Panc1 (cell line): Measurements from ENCODE around the gene FGF14. TPM values are rescaled to one million over a fixed set of nuclear protein-coding genes. Genes with fewer than 3 reads are reported as not detected.

ENCODE experiments used
- ATAC-seq: fragments of 200-7000 bp; cut with Tn5 transposase; 2 replicates; pipeline ENCODE4 v1.9.1; 2020; ENCODE audit warnings: mild to moderate bottlenecking, moderate library complexity
- BruUV-seq: library from RNA; stranded (reverse); fragments of 400-500 nt; replicated peaks from 2 replicates; lab custom pipeline; 2021; lab: Mats Ljungman, UMichigan
- CTCF ChIA-PET: fragments of 300-600 bp; sonication (Branson Sonifier 250); formaldehyde crosslinking; loops from one replicate; lab custom pipeline; 2022; ENCODE audit warnings: antibody characterized with exemption; lab: Charles Lee
- POLR2A ChIA-PET: fragments of 300-600 bp; sonication (Branson Sonifier 250); formaldehyde crosslinking; loops from one replicate; lab custom pipeline; 2022; ENCODE audit warnings: antibody characterized with exemption; lab: Charles Lee
- DNase-seq: peaks from one replicate; pipeline ENCODE4 v3.0.0-alpha.2; 2010; ENCODE audit warnings: low read depth, low spot score
- H3K27ac ChIP-seq: 2 replicates; pipeline ENCODE4 v1.5.1; 2011; ENCODE audit warnings: mild to moderate bottlenecking, low read length, inconsistent platforms
- H3K27me3 ChIP-seq: fragments of 200-500 bp; sonication (Bioruptor generic); 2 replicates; pipeline ENCODE4 v1.6.0; 2014; ENCODE audit warnings: low read length, inconsistent platforms; ENCODE audit not compliant: control insufficient read depth, insufficient read depth
- H3K36me3 ChIP-seq: fragments of 200-500 bp; sonication (Bioruptor generic); 2 replicates; pipeline ENCODE4 v1.5.1; 2014; ENCODE audit warnings: inconsistent platforms, mild to moderate bottlenecking, low read length, moderate library complexity; ENCODE audit not compliant: control insufficient read depth, insufficient read depth
- H3K4me1 ChIP-seq: 2 replicates; pipeline ENCODE4 v1.5.1; 2011; ENCODE audit warnings: inconsistent platforms, mild to moderate bottlenecking, low read length, moderate library complexity; ENCODE audit not compliant: control insufficient read depth, insufficient read depth
- H3K4me3 ChIP-seq, 2 experiments: 2 replicates each; pipeline ENCODE4 v1.5.1; 2011 to 2012; ENCODE audit warnings: low read depth in 2 of 2, low read length in 2 of 2, mild to moderate bottlenecking in 2 of 2, inconsistent platforms in 1 of 2, moderate library complexity in 1 of 2
- H3K9me3 ChIP-seq: fragments of 200-500 bp; sonication (Bioruptor generic); 2 replicates; pipeline ENCODE4 v1.5.1; 2014; ENCODE audit warnings: low read depth, mild to moderate bottlenecking, inconsistent platforms, low read length, moderate library complexity; ENCODE audit not compliant: control insufficient read depth, insufficient read depth
- CTCF ChIP-seq: fragments of 450-650 bp; IDR thresholded peaks from 2 replicates; pipeline ENCODE4 v1.5.1; 2017; ENCODE audit warnings: mild to moderate bottlenecking
- POLR2AphosphoS5 ChIP-seq: IDR thresholded peaks from 2 replicates; pipeline ENCODE4 v1.6.1; 2012; ENCODE audit warnings: mild to moderate bottlenecking, low read depth, low read length, moderate library complexity
- REST ChIP-seq, 2 experiments: IDR thresholded peaks; 2 replicates each; pipeline ENCODE4 v1.6.1; 2011 to 2012; ENCODE audit warnings: low read depth in 2 of 2, control low read depth in 1 of 2, low read length in 1 of 2, mild to moderate bottlenecking in 1 of 2, moderate library complexity in 1 of 2; ENCODE audit not compliant: insufficient read depth in 1 of 2
- SIN3A ChIP-seq: IDR thresholded peaks from 2 replicates; pipeline ENCODE4 v1.6.1; 2012; ENCODE audit warnings: low read depth, mild to moderate bottlenecking, low read length, moderate library complexity, borderline replicate concordance; ENCODE audit not compliant: insufficient read depth
- TCF7L2 ChIP-seq: IDR thresholded peaks from 2 replicates; pipeline ENCODE4 v1.6.1; 2011; ENCODE audit warnings: mild to moderate bottlenecking, low read depth, low read length, inconsistent platforms
- in situ Hi-C: cut with HindIII; loops from 2 replicates; pipeline ENCODE4 v1.10.0; 2016; ENCODE audit warnings: low sequenced_read_pairs, low pct_unique_long_range_greater_than_20kb
- intact Hi-C: fragments of 100-400 bp; cut with micrococcal nuclease; formaldehyde crosslinking; loops from one replicate; pipeline ENCODE4 v1.10.0; 2022; ENCODE audit not compliant: unreplicated experiment
- total RNA-seq: library from RNA; stranded (reverse); gene quantifications from one replicate; pipeline ENCODE4 v1.2.1, GENCODE V29; 2021; ENCODE audit not compliant: unreplicated experiment

FGF14 gene
- total RNA-seq, 1 experiment from 2014 or later, result 0.03 TPM

GRCh38 chr13:101875091-101875490 is 526.8 kb downstream of the FGF14 start:
- Histone ChIP-seq H3K27me3 (no peaks in the 10 kb centered on the region), H3K4me3 (no peak overlapping the region), H3K4me1 (no peaks in the 10 kb centered on the region), H3K9me3 (no peaks in the 10 kb centered on the region), H3K27ac (no peak overlapping the region), H3K36me3 (no peaks in the 10 kb centered on the region)
- POLR2A ChIA-PET, result no interaction called here
- intact Hi-C loops (no loop called here), in situ Hi-C loops (no loop called here)
- no peak for TF ChIP-seq POLR2AphosphoS5
- no peak for TF ChIP-seq SIN3A
- no peak for TF ChIP-seq TCF7L2
- no peak for TF ChIP-seq REST (IDR thresholded peaks at IDR 0.05; ENCODE audit: insufficient read depth in 1 of 2, low read depth in 2 of 2, low read length in 1 of 2)
- TF ChIP-seq CTCF, result no peak
- BruUV-seq, result no TSS peak
- DNase-seq (no peak), ATAC-seq (no peak)
- CTCF ChIA-PET, result no interaction called here

- H3K9me3 ChIP-seq, result no peaks in the 10 kb centered on the region
- H3K4me3 ChIP-seq, result no peak overlapping the region
- no peaks in the 10 kb centered on the region for H3K4me1 ChIP-seq
- TF ChIP-seq POLR2AphosphoS5, result no peak
- TF ChIP-seq CTCF, result no peak
- TF ChIP-seq TCF7L2, result no peak
- TF ChIP-seq SIN3A, result no peak
- no peak for TF ChIP-seq REST (IDR thresholded peaks at IDR 0.05; ENCODE audit: insufficient read depth in 1 of 2, low read depth in 2 of 2, low read length in 1 of 2)
- H3K27ac ChIP-seq, result no peak overlapping the region
- no TSS peak for BruUV-seq
- in situ Hi-C loops, result no loop called here
- ChIA-PET POLR2A (no interaction called here), CTCF (no interaction called here)
- no peaks in the 10 kb centered on the region for H3K27me3 ChIP-seq
- no peak for DNase-seq
- intact Hi-C loops, result no loop called here
- no peaks in the 10 kb centered on the region for H3K36me3 ChIP-seq
- no peak for ATAC-seq
These were observed 532.3 kb downstream of the FGF14 start for GRCh38 chr13:101869553-101869952.
